Thyroid gland (tissue), 4 donors: ENCODE measurements around the gene IL37. TPM values are rescaled to one million over a fixed set of nuclear protein-coding genes. Genes with fewer than 3 reads are reported as not detected.
"Not testable (repeated sequence)": the region's sequence is repeated elsewhere in the genome, so short reads cannot be mapped to it uniquely, and the experiment has no call there.

Experiments
- DNase-seq, 2 donors: peaks; one replicate each; pipeline ENCODE4 v3.0.0-alpha.2; 2019
- H3K27ac ChIP-seq, 3 donors: fragments of 200-600 bp; sonication (generic); 1 replicate in 2 of 3; 2 replicates in 1 of 3; pipeline ENCODE4 v1.5.1; 2016 to 2019; ENCODE audit warnings: mild to moderate bottlenecking in 1 of 3, moderate library complexity in 1 of 3
- H3K27me3 ChIP-seq: fragments of 200-600 bp; sonication (generic); one replicate; pipeline ENCODE4 v1.5.1; 2019
- H3K36me3 ChIP-seq, 2 donors: fragments of 200-600 bp; sonication (generic); one replicate each; pipeline ENCODE4 v1.5.1; 2016 to 2019
- H3K4me1 ChIP-seq, 2 donors: fragments of 200-600 bp; sonication (generic); one replicate each; pipeline ENCODE4 v1.5.1; 2017 to 2019
- H3K4me3 ChIP-seq, 3 donors: fragments of 200-600 bp; sonication (generic); replicated peaks in 1 of 3; 1 replicate in 2 of 3; 2 replicates in 1 of 3; pipeline ENCODE4 v1.5.1; 2016; ENCODE audit warnings: mild to moderate bottlenecking in 1 of 3
- H3K9me3 ChIP-seq: fragments of 200-600 bp; sonication (generic); one replicate; pipeline ENCODE4 v1.5.1; 2017
- CTCF ChIP-seq, 6 experiments: fragments of 200-600 bp in 3 of 6; fragments of 450-650 bp in 3 of 6; sonication (generic) in 3 of 6; IDR thresholded peaks; one replicate each; pipeline ENCODE4 v1.5.1; 2016 to 2019; ENCODE audit warnings: antibody characterized with exemption in 6 of 6, mild to moderate bottlenecking in 2 of 6, inconsistent platforms in 1 of 6, moderate library complexity in 1 of 6
- POLR2A ChIP-seq, 2 donors: fragments of 450-650 bp; IDR thresholded peaks; one replicate each; pipeline ENCODE4 v1.6.1; 2017; ENCODE audit warnings: antibody characterized with exemption in 2 of 2, mild to moderate bottlenecking in 2 of 2, moderate library complexity in 1 of 2
- WGBS, 2 donors: methylation state at CpG; one replicate each; pipeline ENCODE4 v1.1.5; 2017; 5-methylcytosine and 5-hydroxymethylcytosine counted together
- intact Hi-C: fragments of 100-400 bp; cut with DNase I; formaldehyde crosslinking; loops from one replicate; pipeline ENCODE4 v1.15.1; 2023
- total RNA-seq, 4 donors: library from RNA; depleted of rRNA; stranded (reverse); fragments of >200 nt; gene quantifications; one replicate each; pipeline ENCODE4 v1.2.3, GENCODE V29; 2016

IL37 gene
- total RNA-seq, 4 donors from 2014 or later: not detected

- Histone ChIP-seq H3K36me3 (no peaks in the 10 kb centered on the region), H3K27me3 (no peaks in the 10 kb centered on the region), H3K4me1 (no peaks in the 10 kb centered on the region), H3K9me3 (no peaks in the 10 kb centered on the region), H3K4me3 (no peak overlapping the region), H3K27ac (no peak overlapping the region)
- DNase-seq: no peak
- intact Hi-C loops: no loop called here
- TF ChIP-seq POLR2A (IDR thresholded peaks at IDR 0.05): no peak
- no peak for TF ChIP-seq CTCF (IDR thresholded peaks at IDR 0.05)
- 67 to 77% methylated on average over 2 of the region's 2 CpGs for WGBS, 2 donors
Observed at GRCh38 chr2:112906276-112906675, 4.7 kb upstream of the IL37 start.

- Histone ChIP-seq H3K4me3 (no peak overlapping the region), H3K9me3 (no peaks in the 10 kb centered on the region), H3K4me1 (no peaks in the 10 kb centered on the region), H3K27ac (no peak overlapping the region), H3K27me3 (no peaks in the 10 kb centered on the region), H3K36me3 (no peaks in the 10 kb centered on the region)
- DNase-seq: no peak
- no peak for TF ChIP-seq POLR2A (IDR thresholded peaks at IDR 0.05)
- no peak for TF ChIP-seq CTCF (IDR thresholded peaks at IDR 0.05)
- 95 to 97% methylated on average over 12 of the region's 12 CpGs for WGBS, 2 donors
- intact Hi-C loops: no loop called here
Observed at GRCh38 chr2:112907001-112907949, 3.7 kb upstream of the IL37 start.

- DNase-seq, H3K4me1 ChIP-seq, H3K27ac ChIP-seq, intact Hi-C loops, H3K9me3 ChIP-seq, H3K4me3 ChIP-seq, H3K27me3 ChIP-seq, H3K36me3 ChIP-seq: not testable (repeated sequence)
- 52 to 61% methylated on average over 2 of the region's 2 CpGs for WGBS, 2 donors
Observed at GRCh38 chr2:112908559-112908958, 2.4 kb upstream of the IL37 start.

- Histone ChIP-seq H3K4me3 (no peak overlapping the region), H3K9me3 (no peaks in the 10 kb centered on the region), H3K4me1 (no peaks in the 10 kb centered on the region), H3K36me3 (no peaks in the 10 kb centered on the region), H3K27me3 (no peaks in the 10 kb centered on the region), H3K27ac (no peak overlapping the region)
- TF ChIP-seq POLR2A (IDR thresholded peaks at IDR 0.05) (no peak), CTCF (IDR thresholded peaks at IDR 0.05) (no peak)
- DNase-seq: no peak
- intact Hi-C loops: no loop called here
Observed at GRCh38 chr2:112910219-112910618, 746 bp upstream of the IL37 start.

GRCh38 chr2:112912403-112912802 is 1.4 kb downstream of the IL37 start:
- Histone ChIP-seq H3K4me1 (no peaks in the 10 kb centered on the region), H3K36me3 (no peaks in the 10 kb centered on the region), H3K27ac (no peak overlapping the region), H3K4me3 (no peak overlapping the region), H3K27me3 (no peaks in the 10 kb centered on the region), H3K9me3 (no peaks in the 10 kb centered on the region)
- no peak for DNase-seq
- 84 to 86% methylated on average over 4 of the region's 4 CpGs for WGBS, 2 donors
- no peak for TF ChIP-seq CTCF (IDR thresholded peaks at IDR 0.05)
- TF ChIP-seq POLR2A (IDR thresholded peaks at IDR 0.05): no peak
- intact Hi-C loops: no loop called here
